ENCODE measurements around the gene MSANTD3.

GRCh38 chr9:100478192-100478591 lies 51.2 kb downstream of the MSANTD3 start:
- TF ChIP-seq CTCF (IDR thresholded peaks at IDR 0.05) (no peak), POLR2A (IDR thresholded peaks at IDR 0.05) (no peak)
